OCI-M1 (cell line): ENCODE results near the gene RFTN1.

ENCODE experiments used
- DNase-seq: peaks from one replicate; lab custom pipeline; 2025; lab: John Stamatoyannopoulos, UW

The RFTN1 gene, protein sequence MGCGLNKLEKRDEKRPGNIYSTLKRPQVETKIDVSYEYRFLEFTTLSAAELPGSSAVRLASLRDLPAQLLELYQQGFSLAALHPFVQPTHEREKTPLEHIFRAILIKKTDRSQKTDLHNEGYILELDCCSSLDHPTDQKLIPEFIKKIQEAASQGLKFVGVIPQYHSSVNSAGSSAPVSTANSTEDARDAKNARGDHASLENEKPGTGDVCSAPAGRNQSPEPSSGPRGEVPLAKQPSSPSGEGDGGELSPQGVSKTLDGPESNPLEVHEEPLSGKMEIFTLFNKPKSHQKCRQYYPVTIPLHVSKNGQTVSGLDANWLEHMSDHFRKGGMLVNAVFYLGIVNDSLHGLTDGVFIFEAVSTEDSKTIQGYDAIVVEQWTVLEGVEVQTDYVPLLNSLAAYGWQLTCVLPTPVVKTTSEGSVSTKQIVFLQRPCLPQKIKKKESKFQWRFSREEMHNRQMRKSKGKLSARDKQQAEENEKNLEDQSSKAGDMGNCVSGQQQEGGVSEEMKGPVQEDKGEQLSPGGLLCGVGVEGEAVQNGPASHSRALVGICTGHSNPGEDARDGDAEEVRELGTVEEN

DNA sequence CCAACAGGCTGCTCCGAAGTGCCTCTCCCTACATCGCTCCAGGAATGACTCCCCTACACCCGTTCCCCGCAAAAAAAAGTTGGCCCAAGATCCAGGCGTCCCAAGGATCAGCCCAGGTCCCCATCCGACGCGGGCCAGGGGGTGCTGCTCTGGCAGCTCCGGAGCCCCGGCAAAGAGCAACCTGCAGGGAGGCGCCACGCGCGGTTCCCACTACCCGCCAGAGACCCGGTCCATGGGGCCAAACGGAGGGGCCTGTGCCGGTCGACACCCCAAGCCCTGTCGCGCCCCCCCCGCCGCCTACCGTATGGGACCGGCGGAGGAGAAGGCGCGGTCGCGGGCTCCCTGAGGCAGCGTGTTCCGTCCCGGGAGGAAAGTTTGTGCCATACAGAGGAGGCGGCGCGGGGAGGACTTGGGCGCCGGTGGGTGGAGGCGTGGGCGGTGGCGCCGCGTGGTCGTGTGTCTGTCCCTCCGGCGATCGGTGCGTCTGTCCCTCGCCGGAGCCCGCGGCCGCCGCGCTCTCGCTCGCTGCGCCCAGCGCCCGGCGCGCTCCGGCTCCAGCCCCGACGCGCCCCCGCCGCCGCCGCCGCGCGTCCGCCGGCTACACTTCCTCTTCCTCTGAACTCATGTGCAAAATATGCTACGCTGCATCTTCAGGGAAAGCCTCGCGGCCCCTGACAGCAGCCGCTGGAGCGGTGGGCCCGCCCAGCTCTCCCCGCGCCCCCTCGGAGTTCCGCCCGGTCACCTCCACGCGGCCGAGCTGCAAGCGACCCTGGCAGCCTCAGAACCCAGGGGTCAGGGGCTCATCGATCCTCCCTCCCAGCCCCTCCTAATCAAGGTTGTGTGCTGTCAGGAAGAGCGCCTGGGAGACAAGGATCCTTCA lies at the start of gene RFTN1:
RFTN1 (minus strand) TSS at position 559 of the 880 bp plus-strand sequence. CDS start 19,830 bp downstream, outside the sequence.
- peak; percentile 69 for DNase-seq

DNA sequence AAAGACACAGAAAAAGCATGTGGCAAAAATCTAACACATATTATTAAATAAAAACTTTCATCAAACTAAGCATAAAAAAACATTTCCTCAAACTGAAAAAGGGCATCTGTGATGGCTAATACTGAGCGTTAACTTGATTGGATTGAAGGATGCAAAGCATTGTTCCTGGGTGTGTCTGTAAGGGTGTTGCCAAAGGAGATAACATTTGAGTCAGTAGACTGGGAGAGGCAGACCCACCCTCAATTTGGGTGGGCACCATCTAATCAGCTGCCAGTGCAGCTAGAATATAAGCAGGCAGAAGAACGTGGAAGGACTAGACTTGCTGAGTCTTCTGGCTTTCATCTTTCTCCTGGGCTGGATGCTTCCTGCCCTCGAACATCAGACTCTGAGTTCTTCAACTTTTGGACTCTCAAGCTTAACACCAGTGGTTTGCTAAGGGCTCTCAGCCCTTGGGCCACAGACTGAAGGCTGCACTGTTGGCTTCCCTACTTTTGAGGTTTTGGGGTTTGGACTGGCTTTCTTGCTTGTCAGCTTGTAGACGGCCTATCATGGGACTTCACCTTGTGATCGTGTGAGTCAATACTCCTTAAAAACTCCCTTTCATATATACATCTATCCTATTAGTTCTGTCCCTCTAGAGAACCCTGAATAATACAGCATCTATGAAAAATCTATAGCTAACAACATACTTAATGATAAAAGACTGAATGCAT lies 46.3 kb upstream of the RFTN1 start:
- DNase-seq, result no peak

DNA sequence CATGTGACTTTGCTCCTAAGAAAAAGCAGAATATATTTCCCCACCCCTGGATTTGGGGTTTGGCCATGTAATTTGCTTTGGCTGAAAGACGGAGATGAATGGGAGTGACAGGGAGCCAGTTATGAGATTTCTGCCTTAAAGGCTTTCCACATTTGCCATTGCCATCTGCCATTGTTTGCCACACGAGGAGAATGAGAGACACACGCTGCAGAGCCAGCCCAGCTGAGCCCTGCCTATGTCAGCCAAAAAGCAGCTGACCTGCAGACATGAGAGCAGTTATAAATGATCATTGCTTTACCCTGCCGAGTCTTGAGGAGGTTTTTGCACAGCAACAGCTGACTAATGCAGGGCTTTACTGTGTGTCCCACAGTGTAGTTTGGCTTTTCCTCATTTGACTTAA lies 40.6 kb upstream of the RFTN1 start:
- no peak for DNase-seq

DNA sequence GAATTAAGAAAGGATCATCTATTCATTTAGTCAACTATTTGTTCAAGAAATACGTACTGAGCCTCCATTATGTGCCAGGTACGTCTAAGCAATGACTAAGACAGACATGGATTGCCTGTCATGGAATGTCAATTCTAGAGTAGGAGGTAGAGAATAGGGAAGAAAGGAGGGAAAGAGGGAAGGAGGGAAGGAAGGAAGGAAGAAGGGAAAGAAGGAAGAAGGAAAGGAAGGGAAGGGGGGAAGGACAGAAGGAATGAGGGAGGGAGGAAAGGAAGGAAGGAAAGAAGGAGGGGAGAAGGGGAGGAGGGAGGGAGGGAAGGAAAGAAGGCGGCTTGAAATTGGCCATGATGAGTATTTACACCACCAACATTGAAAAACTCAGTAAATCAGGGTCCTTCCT lies 39.3 kb upstream of the RFTN1 start:
- no peak for DNase-seq

DNA sequence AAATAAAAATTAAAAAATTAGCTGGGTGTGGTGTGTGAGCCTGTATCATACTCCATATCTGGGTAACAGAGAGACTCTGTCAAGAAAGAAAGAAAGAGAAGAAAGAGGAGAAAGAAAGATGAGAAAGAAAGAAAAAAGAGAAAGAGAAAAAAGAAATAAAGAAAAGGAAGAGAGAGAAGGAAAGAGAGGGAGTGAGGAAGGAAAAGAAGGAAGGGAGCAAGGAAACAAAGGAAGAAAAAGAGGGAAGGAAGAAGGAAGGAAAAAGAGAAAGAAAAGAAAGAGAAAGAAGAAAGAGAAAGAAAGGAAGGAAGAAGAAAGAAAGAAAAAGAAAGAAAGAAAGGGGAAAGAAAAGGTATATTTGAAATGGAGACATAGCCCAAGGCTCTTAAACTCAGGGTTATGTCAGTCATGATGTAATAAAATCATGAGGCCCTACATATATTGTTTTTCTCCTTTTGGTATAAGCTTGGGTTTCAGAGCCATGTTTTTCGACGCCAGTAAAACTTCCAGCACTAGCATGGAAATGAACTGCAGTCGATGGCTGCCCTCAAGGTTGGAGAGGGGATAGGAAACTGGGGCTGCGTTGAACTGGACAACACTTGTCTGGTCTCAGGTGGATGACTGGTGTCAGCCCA lies 38.0 kb upstream of the RFTN1 start:
- no peak for DNase-seq

DNA sequence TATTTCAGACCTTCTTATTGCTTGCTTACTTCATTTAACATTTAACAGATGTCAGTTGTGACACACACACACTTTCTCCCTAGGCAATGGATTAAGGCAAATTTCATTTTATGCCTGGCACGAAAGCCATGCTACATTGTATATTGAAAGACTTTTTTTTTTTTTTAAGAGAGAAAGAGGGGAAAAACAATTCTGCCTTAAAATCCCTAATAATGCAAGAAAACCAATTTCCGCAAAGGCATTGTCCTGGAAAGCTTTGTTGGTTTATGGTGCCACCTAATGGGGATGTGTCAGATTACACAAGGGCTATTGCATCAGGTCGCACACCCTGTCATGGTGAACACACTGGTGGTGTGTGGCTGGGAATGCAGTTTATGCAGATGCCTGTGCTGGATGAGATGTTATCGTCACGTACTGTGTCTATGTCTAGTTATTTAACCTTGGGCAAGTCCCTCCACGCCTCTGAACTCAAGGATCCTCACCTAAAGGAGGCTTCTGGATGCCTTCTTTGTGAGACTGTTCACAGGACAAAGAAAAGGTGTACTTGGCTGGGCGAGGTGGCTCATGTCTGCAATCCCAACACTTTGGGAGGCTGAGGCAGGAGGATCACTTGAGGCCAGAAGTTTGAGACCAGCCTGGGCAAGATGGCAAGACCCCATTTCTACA lies 37.3 kb upstream of the RFTN1 start:
- DNase-seq, result peak; percentile 94

DNA sequence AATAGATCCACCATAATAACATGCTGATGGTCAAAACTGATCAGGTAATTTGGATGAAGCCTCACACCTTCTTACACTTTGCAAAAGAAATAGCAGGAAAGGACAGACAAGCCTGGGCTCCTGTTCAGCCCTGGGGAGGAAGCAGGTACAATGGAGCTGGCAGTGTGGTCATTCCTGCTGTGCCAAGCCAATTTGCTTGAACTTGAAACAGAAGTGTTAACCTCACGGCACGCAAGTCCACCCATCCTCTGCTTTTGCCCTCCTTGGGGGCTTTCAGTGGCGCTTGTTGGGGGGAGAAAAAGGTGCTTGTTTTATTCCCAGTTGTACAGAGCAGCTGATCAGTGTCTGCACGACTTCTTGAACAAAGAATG lies 36.8 kb upstream of the RFTN1 start:
- DNase-seq, result no peak

DNA sequence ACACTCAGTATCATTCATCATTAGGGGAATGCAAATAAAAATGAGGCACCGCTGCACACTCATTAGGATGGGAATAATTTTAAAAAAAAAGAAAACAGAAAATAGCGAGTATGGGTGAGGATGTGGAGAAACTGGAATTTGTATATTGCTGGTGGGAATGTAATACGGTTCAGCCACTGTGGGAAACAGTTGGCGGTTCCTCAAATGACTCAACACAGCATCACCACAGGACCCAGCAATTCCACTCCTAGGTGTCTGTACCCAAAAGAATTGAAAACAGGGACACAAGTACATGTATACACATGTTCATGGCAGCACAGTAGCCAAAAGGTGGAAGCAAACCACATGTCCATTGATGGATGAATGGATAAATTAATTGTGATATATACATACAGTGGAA lies 35.2 kb upstream of the RFTN1 start:
- no peak for DNase-seq

DNA sequence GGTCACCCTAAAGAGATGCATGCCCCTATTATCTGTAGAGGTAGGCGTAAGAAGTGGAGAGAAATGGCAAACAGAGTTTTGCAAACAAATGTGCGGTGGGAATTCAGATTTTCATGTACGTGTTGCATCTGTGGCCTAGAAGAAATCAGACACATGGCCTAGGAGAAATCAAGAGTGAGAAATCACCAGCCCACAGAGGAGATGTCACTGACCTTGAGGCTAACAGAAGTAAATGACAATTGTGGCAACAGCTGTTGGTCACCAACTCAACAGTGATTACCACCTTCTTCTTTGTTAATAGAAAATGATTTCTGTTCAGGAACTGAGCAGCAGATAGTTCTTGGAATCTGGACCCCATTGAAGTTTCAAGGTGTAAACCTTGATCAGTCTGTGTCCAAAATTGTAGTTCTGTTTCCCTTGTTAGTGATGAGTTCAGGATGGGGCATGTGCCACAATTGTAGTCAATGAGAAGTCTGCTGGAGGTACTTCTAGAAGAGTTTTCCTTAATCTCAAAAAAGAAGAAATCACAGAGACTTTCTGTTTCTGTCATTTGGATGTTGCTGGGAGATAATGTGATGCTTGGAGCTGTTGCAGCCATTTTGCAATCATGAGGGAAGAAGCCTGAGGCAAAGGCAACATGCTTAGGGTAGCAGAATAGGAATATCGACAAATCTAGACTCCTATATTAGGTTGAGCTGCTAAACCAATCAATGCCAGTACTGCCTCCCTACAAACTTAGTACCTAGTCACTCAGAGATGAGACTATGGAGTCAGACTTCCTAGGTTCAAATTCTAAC lies 34.3 kb upstream of the RFTN1 start:
- DNase-seq, result no peak

DNA sequence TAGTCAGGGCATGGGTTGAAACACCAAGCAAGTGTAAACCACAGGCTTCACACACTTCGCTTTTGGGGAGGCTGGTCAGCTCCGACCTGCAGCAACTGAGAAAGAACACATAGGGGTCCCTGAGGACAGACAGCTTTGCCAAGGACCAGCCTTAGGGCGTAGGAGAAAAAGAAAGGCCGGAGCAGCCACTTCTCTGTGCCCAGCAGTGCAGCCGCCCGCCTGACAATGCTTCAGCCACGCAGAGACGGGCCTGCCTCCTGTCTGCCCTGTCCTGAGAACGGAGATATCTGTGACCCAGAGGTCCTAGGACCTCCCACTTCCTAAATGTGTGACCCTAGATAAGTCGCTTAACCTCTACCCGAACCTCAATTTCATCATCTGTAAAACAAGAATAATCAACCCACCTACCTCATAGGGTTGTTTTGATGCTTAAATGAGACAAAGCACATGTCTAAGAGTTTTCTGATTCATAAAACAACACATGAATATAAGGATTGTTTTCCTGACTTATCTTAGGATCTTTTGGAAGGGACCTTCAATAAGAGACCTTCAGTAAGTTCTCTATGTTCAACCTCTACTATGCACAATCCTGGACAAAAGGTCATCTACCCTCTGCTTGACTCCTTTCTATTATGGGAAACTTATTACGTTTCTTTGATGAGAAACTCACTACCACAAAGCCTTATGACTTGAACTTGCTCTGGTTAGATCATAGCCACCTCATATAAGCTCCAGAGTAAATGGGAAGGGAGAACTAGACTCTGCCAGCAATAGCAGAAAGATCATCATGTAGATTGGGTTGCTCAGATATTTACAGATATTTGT lies 32.9 kb upstream of the RFTN1 start:
- peak; percentile 87 for DNase-seq

DNA sequence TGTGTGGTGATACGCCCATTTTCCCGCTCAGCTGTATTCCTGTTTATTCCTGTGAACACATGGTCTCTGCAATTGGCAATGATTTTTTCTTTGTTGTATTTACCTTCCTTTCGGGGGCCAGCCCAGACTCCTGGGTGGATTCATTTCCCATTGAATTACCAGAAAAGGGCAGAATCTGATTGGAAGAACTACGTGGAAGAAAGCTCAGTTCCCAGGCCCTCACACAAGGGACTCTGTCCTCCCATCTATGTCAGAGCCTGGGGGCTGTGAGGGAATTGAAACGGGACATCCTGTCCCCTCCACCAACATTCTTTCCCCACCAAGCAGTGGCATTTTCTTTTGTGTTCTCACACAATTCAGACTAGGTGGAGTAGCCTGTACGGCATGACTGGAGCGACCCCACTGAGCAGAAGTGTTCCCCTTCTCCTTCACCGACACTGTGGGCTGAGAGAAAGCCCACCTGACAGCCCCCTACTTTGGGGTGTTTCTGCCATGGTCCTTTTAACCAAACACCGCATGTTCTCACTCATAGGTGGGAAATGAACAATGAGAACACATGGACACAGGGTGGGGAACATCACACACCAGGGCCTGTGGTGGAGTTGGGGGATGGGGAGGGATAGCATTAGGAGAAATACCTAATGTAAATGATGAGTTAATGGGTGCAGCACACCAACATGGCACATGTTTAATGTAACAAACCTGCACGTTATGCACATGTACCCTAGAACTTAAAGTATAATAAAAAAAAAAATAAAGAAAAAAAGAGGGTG lies 32.1 kb upstream of the RFTN1 start:
- DNase-seq, result no peak

DNA sequence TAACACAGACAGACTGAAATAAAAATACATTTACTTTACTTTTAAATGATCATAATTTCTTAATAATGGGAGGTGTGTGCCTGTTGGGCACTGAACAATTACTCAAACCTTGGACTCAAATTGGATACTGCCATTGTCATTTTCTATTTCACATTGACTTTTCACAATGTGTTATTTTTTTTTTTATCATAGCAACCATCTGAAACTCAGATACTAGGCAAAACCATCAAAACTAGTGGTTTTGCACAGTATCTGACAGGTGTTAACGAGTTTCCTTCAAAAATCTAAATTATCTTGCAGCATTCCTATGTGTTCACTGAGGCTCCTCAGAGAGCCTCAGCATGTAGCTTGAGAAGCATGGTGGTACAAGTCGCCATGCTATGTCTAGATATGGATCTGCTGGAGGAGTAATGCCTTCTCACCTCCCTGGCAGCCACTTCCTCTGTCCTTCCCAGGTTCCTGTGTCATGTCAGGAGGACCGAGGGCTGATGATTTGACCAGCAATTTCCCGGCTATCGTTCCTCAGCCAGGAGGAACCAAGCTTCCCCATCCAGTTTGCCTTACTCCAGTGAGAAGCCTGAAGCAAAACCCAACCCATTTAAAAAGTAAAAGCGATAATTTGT lies 29.9 kb upstream of the RFTN1 start:
- peak; percentile 33 for DNase-seq

DNA sequence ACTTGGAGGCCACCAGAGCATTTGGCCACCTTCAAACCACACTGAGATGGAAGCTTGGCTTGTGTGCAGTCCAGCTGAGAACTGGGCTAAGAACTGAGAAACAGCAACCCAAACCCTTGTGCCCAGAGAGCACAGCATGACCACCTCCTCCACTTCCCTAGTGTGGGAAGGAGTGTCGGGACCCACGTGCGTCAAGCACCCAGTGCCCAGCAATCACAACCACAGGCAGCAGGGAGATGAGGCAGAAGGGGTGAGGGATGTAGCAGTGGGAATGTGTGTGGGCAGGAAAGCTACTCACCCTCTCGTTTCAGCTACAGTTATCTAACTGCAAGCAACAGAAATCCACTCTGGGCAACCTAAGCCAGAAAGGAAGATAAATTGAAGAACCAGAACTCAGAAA lies 25.0 kb upstream of the RFTN1 start:
- no peak for DNase-seq

DNA sequence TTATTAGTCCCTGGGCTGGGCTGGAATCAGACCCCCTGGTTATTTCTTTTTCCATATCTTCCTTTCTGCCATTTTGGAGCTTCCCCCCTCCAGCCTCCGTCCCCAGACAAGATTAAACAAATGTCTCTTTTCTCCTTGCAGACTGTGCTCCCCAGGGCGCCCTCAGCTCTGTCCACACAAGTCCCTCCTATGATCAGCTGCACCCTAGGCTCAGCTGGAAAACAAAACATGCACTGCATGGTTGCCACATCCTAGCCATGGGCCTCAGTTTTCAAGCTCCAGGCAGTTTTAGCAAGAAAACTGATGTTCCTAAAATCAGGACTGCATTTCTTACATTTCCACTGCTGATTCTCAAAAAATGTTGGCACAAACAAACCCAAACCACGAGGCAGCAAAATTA lies 23.5 kb upstream of the RFTN1 start:
- no peak for DNase-seq

DNA sequence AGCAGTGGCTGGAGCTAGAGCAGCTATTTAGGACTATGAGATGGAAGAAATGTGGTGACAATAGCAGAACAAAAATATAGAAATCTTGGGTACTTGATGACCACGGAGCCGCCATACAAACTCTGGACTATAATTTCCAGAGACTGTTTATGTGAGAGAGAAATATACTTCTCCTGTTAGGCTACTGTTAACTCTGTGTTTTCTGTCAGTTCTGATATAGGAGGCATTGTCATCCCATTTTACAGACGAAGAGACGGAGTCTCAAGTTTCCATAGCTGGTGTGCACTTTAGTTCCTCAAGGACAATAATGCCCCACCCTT lies 22.8 kb upstream of the RFTN1 start:
- no peak for DNase-seq

DNA sequence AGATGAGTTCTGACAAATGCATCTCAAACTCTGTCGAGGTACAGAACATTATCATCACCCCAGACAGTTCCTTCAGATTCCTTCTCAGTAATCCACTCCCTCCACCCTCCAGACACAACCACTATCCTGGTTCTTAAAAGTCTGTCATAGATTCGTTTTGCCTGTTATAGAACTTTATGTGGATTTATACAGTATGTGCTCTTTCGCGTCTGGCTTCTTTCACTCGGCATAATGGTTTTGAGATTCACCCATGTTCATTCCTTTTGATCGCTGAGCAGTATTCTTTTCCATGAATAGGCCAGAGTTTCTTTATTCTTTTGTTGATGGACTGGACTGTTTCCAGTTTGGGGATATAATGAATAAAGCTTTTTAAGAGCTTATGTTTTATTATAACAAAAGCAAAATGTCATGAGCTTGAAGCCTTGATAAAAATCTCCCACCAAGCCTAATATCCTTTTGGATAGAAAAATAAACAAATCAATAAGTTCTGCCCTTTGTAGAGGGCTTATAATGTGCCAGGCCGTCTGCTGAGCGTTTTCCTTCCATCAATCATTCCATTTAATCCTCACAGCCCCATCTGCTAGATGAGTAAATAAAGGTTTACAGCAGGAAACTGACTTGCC lies 21.3 kb upstream of the RFTN1 start:
- DNase-seq, result no peak

DNA sequence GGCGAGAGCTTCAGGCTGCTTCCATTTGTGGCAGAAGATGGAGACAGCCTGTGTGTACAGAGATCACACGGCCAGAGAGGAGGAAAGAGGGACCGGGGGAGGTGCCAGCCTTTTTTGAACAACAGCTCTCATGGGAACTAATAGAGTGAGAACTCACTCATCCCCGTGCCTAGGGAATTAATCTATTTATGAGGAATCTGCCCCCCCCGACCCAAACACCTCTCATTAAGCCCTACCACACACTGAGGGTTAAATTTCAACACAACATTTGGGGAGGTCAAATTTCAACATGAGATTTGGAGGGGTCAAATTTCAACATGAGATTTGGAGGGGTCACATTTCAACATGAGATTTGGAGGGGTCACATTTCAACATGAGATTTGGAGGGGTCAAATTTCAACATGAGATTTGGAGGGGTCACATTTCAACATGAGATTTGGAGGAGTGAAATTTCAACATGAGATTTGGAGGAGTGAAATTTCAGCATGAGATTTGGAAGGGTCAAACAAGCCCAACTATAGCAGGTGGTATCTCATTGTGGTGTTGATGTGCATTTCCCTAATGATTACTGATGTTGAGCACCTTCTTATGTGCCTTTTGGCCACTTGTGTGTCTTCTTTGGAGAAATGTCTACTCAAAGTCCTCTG lies 20.6 kb upstream of the RFTN1 start:
- no peak for DNase-seq
